GM23338 (cell line): ENCODE measurements around the gene COMMD10. TPM values are rescaled to one million over a fixed set of nuclear protein-coding genes. Genes with fewer than 3 reads are reported as not detected.

ENCODE experiments used
- ATAC-seq: fragments of 200-7000 bp; cut with Tn5 transposase; 3 replicates; pipeline ENCODE4 v1.9.1; 2020
- DNase-seq: peaks from one replicate; pipeline ENCODE4 v3.0.0-alpha.2; 2015; ENCODE audit warnings: low spot score
- H2AFZ ChIP-seq: fragments of 200-600 bp; sonication (generic); 2 replicates; pipeline ENCODE4 v1.8.0; 2016; ENCODE audit warnings: antibody characterized with exemption, mild to moderate bottlenecking, moderate library complexity
- H3F3A ChIP-seq: fragments of 200-600 bp; sonication (generic); replicated peaks from 2 replicates; pipeline ENCODE4 v1.8.0; 2017; ENCODE audit warnings: antibody characterized with exemption, mixed run types, low read depth
- H3K27ac ChIP-seq: fragments of 200-600 bp; sonication (generic); 2 replicates; pipeline ENCODE4 v1.6.1; 2016; ENCODE audit warnings: low read depth
- H3K27me3 ChIP-seq: fragments of 200-600 bp; sonication (generic); 2 replicates; pipeline ENCODE4 v1.8.0; 2016; ENCODE audit warnings: mild to moderate bottlenecking, mixed run types, moderate library complexity; ENCODE audit not compliant: insufficient read depth
- H3K36me3 ChIP-seq: fragments of 200-600 bp; sonication (generic); 2 replicates; pipeline ENCODE4 v1.8.0; 2016; ENCODE audit warnings: mild to moderate bottlenecking; ENCODE audit not compliant: insufficient read depth
- H3K4me1 ChIP-seq: fragments of 200-600 bp; sonication (generic); 2 replicates; pipeline ENCODE4 v1.8.0; 2016; ENCODE audit warnings: mild to moderate bottlenecking, moderate library complexity; ENCODE audit not compliant: insufficient read depth
- H3K4me2 ChIP-seq: fragments of 200-600 bp; sonication (generic); 2 replicates; pipeline ENCODE4 v1.7.1; 2017; ENCODE audit warnings: mixed run types
- H3K4me3 ChIP-seq: fragments of 200-600 bp; sonication (generic); 2 replicates; pipeline ENCODE4 v1.6.1; 2016; ENCODE audit warnings: mixed run types
- H3K79me2 ChIP-seq: fragments of 200-600 bp; sonication (generic); replicated peaks from 2 replicates; pipeline ENCODE4 v1.8.0; 2017; ENCODE audit warnings: mild to moderate bottlenecking; ENCODE audit not compliant: insufficient read depth
- H3K9me2 ChIP-seq: fragments of 200-600 bp; sonication (generic); 2 replicates; pipeline ENCODE4 v1.8.0; 2017; ENCODE audit not compliant: insufficient read depth
- H4K20me1 ChIP-seq: fragments of 200-600 bp; sonication (generic); replicated peaks from 2 replicates; pipeline ENCODE4 v1.8.0; 2017; ENCODE audit warnings: mild to moderate bottlenecking; ENCODE audit not compliant: insufficient read depth
- H3K27ac Mint-ChIP-seq: 2 replicates; pipeline ENCODE4 v1.8.0; 2020; ENCODE audit warnings: inconsistent platforms, mild to moderate bottlenecking, moderate library complexity, mixed read lengths
- H3K27me3 Mint-ChIP-seq: 3 replicates; pipeline ENCODE4 v1.8.0; 2022; ENCODE audit warnings: low read depth, mild to moderate bottlenecking, moderate library complexity, mixed read lengths, inconsistent platforms; ENCODE audit not compliant: insufficient read depth, poor library complexity
- H3K36me3 Mint-ChIP-seq: 3 replicates; pipeline ENCODE4 v1.8.0; 2021; ENCODE audit warnings: low read depth, mild to moderate bottlenecking, inconsistent platforms, moderate library complexity, mixed read lengths
- H3K4me1 Mint-ChIP-seq: 3 replicates; pipeline ENCODE4 v1.8.0; 2020; ENCODE audit warnings: mild to moderate bottlenecking, inconsistent platforms, mixed read lengths
- H3K4me3 Mint-ChIP-seq: 3 replicates; pipeline ENCODE4 v1.8.0; 2021; ENCODE audit warnings: moderate library complexity, mild to moderate bottlenecking, inconsistent platforms, mixed read lengths
- H3K9me3 Mint-ChIP-seq: 3 replicates; pipeline ENCODE4 v1.8.0; 2020; ENCODE audit warnings: moderate library complexity, mild to moderate bottlenecking, inconsistent platforms, mixed read lengths
- CREB1 ChIP-seq: fragments of 250-450 bp; sonication (Bioruptor Pico); IDR thresholded peaks from 2 replicates; pipeline ENCODE4 v1.5.0; 2020; ENCODE audit warnings: low read depth, mild to moderate bottlenecking, moderate library complexity
- CTCF ChIP-seq, 2 experiments: fragments of 200-600 bp in 1 of 2; sonication (generic) in 1 of 2; conservative IDR thresholded peaks; 2 replicates each; pipeline versions ENCODE4 v1.5.1 to v1.6.1; 2016 to 2017; ENCODE audit warnings: antibody characterized with exemption in 2 of 2, low read depth in 2 of 2, mild to moderate bottlenecking in 2 of 2, moderate library complexity in 1 of 2
- EZH2 ChIP-seq: fragments of 200-600 bp; sonication (generic); IDR thresholded peaks from one replicate; pipeline ENCODE4 v1.8.0; 2017; ENCODE audit warnings: antibody characterized with exemption, mild to moderate bottlenecking, low read depth; ENCODE audit not compliant: unreplicated experiment
- EZH2phosphoT487 ChIP-seq: fragments of 200-600 bp; sonication (generic); IDR thresholded peaks from one replicate; pipeline ENCODE4 v1.8.1; 2018; ENCODE audit warnings: antibody characterized with exemption; ENCODE audit not compliant: unreplicated experiment
- JUNB ChIP-seq: IDR thresholded peaks from one replicate; pipeline ENCODE4 v1.6.1; 2016; ENCODE audit warnings: antibody characterized with exemption; ENCODE audit not compliant: unreplicated experiment
- NANOG ChIP-seq: IDR thresholded peaks from 2 replicates; pipeline ENCODE4 v1.6.1; 2016; ENCODE audit warnings: antibody characterized with exemption, borderline replicate concordance
- POLR2AphosphoS5 ChIP-seq: IDR thresholded peaks from 2 replicates; pipeline ENCODE4 v1.6.1; 2016; ENCODE audit warnings: antibody characterized with exemption, low read depth
- STAT1 ChIP-seq: IDR thresholded peaks from one replicate; pipeline ENCODE4 v1.6.1; 2016; ENCODE audit warnings: antibody characterized with exemption; ENCODE audit not compliant: unreplicated experiment
- ZNF114 ChIP-seq: fragments of 250-450 bp; sonication (Bioruptor Pico); IDR thresholded peaks from 2 replicates; pipeline ENCODE4 v1.5.0; 2020; ENCODE audit warnings: mild to moderate bottlenecking, moderate library complexity
- ZNF331 ChIP-seq: fragments of 250-450 bp; sonication (Bioruptor Pico); IDR thresholded peaks from 2 replicates; pipeline ENCODE4 v1.5.0; 2020; ENCODE audit warnings: low read depth, mild to moderate bottlenecking, moderate library complexity
- polyA plus RNA-seq: library from polyadenylated mRNA; unstranded; fragments of >200 nt; fragmentation: Nextera tagmentation; extraction: Ambion mirVana; gene quantifications from 2 replicates; pipeline ENCODE4 v1.2.1, GENCODE V29; 2016
- total RNA-seq: library from RNA; depleted of rRNA; stranded (reverse); fragments of >200 nt; shearing (Covaris generic); gene quantifications from 2 replicates; pipeline ENCODE4 v1.2.3, GENCODE V29; 2014
- TF ChIP-seq, protein P1 (sequence below): IDR thresholded peaks from one replicate; pipeline ENCODE4 v1.6.1; 2018; ENCODE audit warnings: antibody characterized with exemption; ENCODE audit not compliant: unreplicated experiment
- TF ChIP-seq, protein P2 (sequence below): IDR thresholded peaks from 2 replicates; pipeline ENCODE4 v1.6.1; 2016; ENCODE audit warnings: antibody characterized with exemption

The COMMD10 gene
- total and polyA plus RNA-seq, 2 experiments from 2014 or later: 58.5 to 84.0 TPM

DNA sequence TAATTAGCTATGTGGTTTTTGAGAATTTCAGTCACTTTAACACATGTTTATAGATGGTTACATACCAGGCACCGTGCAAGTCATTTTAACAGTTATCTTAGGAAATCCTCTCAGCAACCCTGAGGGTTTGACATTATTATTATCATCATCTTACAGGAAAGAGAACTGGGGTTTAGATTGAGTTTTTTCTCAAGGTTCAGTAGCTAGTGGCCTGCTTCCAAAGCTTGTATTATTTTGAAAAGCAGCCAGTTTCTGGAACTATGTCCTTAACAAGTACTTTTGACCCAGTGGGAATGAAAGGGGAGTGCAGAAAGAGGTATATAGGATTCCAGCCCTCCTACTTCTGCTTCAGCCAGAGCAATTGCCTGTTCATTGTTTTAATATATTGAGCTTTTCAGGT is 157.5 kb downstream of the COMMD10 start:
- Histone ChIP-seq H3K4me3 (no peak overlapping the region), H3K36me3 (no peaks in the 10 kb centered on the region), H3K27ac (no peak overlapping the region), H3F3A (no peaks in the 10 kb centered on the region), H3K27me3 (no peaks in the 10 kb centered on the region), H3K9me2 (no peaks in the 10 kb centered on the region), H2AFZ (no peak overlapping the region), H3K4me1 (no peaks in the 10 kb centered on the region), H4K20me1 (no peaks in the 10 kb centered on the region), H3K79me2 (no peaks in the 10 kb centered on the region), H3K4me2 (no peak overlapping the region)
- no peak overlapping the region for H3K4me3 Mint-ChIP-seq
- ATAC-seq (no peak), DNase-seq (no peak)
- no peak for TF ChIP-seq EZH2phosphoT487
- TF ChIP-seq, protein P1, sequence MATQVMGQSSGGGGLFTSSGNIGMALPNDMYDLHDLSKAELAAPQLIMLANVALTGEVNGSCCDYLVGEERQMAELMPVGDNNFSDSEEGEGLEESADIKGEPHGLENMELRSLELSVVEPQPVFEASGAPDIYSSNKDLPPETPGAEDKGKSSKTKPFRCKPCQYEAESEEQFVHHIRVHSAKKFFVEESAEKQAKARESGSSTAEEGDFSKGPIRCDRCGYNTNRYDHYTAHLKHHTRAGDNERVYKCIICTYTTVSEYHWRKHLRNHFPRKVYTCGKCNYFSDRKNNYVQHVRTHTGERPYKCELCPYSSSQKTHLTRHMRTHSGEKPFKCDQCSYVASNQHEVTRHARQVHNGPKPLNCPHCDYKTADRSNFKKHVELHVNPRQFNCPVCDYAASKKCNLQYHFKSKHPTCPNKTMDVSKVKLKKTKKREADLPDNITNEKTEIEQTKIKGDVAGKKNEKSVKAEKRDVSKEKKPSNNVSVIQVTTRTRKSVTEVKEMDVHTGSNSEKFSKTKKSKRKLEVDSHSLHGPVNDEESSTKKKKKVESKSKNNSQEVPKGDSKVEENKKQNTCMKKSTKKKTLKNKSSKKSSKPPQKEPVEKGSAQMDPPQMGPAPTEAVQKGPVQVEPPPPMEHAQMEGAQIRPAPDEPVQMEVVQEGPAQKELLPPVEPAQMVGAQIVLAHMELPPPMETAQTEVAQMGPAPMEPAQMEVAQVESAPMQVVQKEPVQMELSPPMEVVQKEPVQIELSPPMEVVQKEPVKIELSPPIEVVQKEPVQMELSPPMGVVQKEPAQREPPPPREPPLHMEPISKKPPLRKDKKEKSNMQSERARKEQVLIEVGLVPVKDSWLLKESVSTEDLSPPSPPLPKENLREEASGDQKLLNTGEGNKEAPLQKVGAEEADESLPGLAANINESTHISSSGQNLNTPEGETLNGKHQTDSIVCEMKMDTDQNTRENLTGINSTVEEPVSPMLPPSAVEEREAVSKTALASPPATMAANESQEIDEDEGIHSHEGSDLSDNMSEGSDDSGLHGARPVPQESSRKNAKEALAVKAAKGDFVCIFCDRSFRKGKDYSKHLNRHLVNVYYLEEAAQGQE: no peak
- no peak for TF ChIP-seq JUNB
- no peak for TF ChIP-seq POLR2AphosphoS5
- TF ChIP-seq ZNF331 (CRISPR knock-in tag): no peak
- TF ChIP-seq CREB1: no peak
- no peak for TF ChIP-seq NANOG
- TF ChIP-seq, protein P2, sequence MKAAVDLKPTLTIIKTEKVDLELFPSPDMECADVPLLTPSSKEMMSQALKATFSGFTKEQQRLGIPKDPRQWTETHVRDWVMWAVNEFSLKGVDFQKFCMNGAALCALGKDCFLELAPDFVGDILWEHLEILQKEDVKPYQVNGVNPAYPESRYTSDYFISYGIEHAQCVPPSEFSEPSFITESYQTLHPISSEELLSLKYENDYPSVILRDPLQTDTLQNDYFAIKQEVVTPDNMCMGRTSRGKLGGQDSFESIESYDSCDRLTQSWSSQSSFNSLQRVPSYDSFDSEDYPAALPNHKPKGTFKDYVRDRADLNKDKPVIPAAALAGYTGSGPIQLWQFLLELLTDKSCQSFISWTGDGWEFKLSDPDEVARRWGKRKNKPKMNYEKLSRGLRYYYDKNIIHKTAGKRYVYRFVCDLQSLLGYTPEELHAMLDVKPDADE: no peak
- H3K27ac Mint-ChIP-seq: no peak overlapping the region
- no peaks in the 10 kb centered on the region for H3K27me3 Mint-ChIP-seq
- peaks cover 14% of the 10 kb centered on the region; the same call in 2 of the 3 replicates for H3K36me3 Mint-ChIP-seq
- peaks cover 7% of the 10 kb centered on the region; the same call in 2 of the 3 replicates for H3K9me3 Mint-ChIP-seq
- peaks cover 3% of the 10 kb centered on the region; the same call in 1 of the 3 replicates for H3K4me1 Mint-ChIP-seq

DNA sequence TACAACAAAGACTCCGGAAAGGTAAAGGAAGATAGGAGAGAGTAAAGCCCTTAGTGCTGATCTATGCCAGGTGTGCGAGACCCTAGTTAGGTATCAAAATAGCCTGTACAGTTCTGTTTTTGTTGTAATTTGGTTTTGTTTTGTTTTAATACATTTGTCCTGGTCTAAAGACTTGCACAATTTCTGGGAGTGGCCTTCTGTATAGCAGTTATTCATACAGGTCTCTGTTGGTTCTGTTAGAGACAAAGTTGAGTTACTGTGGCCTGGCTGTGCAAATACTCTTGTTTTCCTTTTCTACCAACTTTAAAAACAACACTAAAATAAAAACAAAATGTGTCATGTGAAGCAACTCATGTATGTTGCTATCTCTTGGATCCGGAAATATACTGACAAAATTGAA is 163.6 kb downstream of the COMMD10 start:
- Histone ChIP-seq H3K36me3 (no peaks in the 10 kb centered on the region), H3K27ac (no peak overlapping the region), H3K9me2 (no peaks in the 10 kb centered on the region), H4K20me1 (no peaks in the 10 kb centered on the region), H3K79me2 (no peaks in the 10 kb centered on the region), H3K27me3 (no peaks in the 10 kb centered on the region), H3K4me1 (no peaks in the 10 kb centered on the region), H3K4me2 (no peak overlapping the region), H3F3A (no peaks in the 10 kb centered on the region), H3K4me3 (no peak overlapping the region), H2AFZ (no peak overlapping the region)
- no peak for DNase-seq
- Mint-ChIP-seq H3K36me3 (peaks cover 14% of the 10 kb centered on the region; the same call in 2 of the 3 replicates), H3K9me3 (peaks cover 7% of the 10 kb centered on the region; the same call in 2 of the 3 replicates), H3K4me3 (no peak overlapping the region), H3K4me1 (no peaks in the 10 kb centered on the region), H3K27me3 (no peaks in the 10 kb centered on the region), H3K27ac (no peak overlapping the region)
- no peak for ATAC-seq
- TF ChIP-seq ZNF114: no peak
- TF ChIP-seq POLR2AphosphoS5: no peak
- TF ChIP-seq STAT1: no peak
- TF ChIP-seq, protein P2: no peak
- TF ChIP-seq, protein P1: no peak
- TF ChIP-seq EZH2phosphoT487: no peak
- no peak for TF ChIP-seq JUNB
- no peak for TF ChIP-seq CREB1
- TF ChIP-seq NANOG: no peak
- TF ChIP-seq ZNF331 (CRISPR knock-in tag): no peak
- TF ChIP-seq EZH2: no peak
- no peak for TF ChIP-seq CTCF (conservative IDR thresholded peaks at IDR 0.05; ENCODE audit: low read depth in 2 of 2)
